ENCODE results near the gene PIGM.
"Not testable (repeated sequence)": the region's sequence is repeated elsewhere in the genome, so short reads cannot be mapped to it uniquely, and the experiment has no call there.

The PIGM gene

DNA sequence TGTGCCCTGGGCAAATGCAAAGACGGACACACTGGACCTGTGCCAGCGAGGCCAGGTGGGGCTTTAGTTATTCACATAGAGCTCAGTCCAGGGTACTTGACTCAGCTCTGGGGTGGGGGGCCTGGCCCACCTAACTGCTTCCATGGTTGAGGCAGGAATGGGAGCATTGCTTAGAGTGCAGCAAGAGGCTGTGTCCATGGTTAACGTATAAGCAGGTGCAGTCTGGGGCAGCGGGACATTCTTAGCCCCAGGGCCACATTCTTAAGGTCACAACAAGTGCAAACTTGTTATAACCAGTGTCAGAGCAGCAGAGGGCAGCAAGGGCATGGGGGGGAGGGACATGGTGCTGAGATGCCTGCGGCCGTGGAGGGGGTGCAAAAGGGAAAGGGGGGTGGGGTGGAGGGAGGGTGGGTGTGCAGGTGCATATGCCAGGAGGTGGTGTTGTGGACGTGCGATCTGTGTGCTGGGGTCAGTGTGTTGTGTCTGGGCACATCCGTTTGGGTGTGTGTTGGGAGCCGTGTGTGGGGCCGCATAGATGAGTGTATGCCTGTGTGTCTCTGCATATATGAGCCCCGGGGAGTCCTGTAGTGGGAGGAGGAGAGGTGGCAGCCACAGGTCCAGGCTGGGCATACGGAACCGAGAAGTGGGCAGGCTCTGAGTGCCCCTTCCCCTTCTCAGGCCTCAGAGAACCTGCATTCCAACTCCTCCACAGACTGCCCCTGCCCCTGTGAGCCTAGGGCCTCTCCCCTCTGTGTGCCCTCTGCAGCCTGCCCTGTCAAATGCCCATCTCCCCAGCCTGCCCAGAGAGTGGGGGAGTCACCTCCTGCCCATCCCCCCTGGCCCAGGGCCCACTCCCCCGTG, 29.8 kb upstream of the PIGM start:
- DNase-seq (ENCODE audit: low read depth in 2 of 2) = no peak

GRCh38 chr1:160058087-160058486, 26.3 kb upstream of the PIGM start:
- DNase-seq (ENCODE audit: low read depth in 2 of 2) = no peak

DNA sequence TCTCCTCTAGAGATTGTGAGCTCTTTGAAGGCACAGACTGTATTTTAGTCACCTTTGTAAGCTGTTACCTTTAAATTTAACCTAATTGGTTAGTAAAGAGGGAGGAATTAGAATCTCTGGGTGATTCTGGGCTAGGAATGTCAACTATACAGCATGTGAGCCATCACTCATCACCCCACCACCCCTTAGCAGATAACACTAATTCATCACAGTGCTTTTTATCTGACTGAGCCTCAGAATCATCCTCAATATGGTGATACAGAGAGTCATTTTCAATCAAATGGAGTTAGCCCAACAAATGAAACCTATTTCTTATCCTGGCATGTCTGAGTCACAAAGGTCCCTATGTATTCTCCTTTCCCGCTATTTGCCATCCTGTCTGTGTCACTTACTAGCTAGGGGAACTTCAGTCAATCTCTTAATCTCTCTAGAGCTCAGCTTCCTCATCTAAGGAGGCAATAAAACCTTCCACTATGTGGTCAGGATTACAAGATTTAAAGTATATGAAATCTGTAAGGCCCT, 24.9 kb upstream of the PIGM start:
- DNase-seq (ENCODE audit: low read depth in 2 of 2) = no peak

DNA sequence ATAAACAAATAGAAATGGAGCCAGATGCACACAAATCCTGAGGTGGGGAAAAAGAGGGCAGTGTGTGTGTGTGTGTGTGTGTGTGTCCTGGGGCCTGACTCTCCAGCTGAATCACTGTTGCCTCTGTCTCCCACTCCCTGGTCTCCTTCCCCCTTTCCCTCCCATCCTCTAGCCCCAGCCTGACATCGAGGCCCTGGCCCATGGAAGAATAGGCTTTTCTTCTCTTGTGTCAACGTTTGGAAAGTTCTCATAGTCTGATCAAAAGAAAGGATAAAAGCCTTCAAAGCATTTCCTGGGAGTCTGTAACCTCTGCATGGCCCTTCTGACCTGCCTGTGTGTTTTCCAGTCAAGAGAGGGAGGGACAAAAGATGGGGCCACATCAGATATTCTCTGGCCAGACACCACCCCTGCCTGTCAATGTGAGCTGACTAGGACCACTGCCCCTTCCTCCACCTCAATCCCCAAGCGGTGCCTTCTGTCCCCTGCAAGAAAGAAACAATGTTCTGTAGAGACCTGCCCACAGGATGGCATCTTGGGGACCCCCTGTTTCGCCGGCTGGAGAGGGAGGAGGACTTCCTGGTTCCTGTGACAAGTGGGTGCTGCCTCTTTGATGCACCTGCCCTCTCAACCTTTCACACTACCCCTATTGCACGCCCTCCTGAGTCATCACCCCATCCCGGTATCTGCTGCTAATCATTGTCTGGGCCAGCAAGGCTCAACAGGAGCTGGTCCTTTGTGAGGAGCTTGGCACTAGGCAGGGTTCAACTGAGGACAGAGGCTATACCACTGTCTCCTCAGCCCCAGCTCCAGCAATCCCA, 22.0 kb upstream of the PIGM start:
- DNase-seq (ENCODE audit: low read depth in 2 of 2) = no peak

- DNase-seq (ENCODE audit: low read depth in 2 of 2) = no peak
Measured at GRCh38 chr1:160052936-160053335, 21.1 kb upstream of the PIGM start.

GRCh38 chr1:160050619-160051018, 18.8 kb upstream of the PIGM start:
- no peak for DNase-seq (ENCODE audit: low read depth in 2 of 2)

- not testable (repeated sequence) for DNase-seq (ENCODE audit: low read depth in 2 of 2)
Measured at GRCh38 chr1:160050182-160050581, 18.4 kb upstream of the PIGM start.

DNA sequence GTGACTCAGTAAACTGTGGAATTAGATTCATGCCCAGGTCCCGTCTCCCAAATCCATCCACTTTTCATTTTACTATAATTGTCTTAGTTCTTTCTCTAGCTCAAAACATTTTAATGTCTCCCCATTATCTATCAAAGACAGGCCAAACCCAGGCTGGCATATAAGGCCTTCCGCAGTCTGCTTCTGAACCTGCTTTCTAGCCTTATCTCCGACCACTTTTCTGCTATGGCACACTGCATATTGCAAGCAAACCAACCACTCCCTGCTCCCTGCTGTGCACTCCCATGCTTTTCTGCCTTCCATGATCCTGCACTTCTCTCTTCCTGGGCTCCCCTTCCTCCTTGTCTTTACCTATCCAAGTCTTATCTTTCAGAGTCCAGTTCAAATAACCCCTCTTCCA, 17.3 kb upstream of the PIGM start:
- DNase-seq (ENCODE audit: low read depth in 2 of 2) = no peak

GRCh38 chr1:160048335-160048734, 16.5 kb upstream of the PIGM start:
- no peak for DNase-seq (ENCODE audit: low read depth in 2 of 2)

DNA sequence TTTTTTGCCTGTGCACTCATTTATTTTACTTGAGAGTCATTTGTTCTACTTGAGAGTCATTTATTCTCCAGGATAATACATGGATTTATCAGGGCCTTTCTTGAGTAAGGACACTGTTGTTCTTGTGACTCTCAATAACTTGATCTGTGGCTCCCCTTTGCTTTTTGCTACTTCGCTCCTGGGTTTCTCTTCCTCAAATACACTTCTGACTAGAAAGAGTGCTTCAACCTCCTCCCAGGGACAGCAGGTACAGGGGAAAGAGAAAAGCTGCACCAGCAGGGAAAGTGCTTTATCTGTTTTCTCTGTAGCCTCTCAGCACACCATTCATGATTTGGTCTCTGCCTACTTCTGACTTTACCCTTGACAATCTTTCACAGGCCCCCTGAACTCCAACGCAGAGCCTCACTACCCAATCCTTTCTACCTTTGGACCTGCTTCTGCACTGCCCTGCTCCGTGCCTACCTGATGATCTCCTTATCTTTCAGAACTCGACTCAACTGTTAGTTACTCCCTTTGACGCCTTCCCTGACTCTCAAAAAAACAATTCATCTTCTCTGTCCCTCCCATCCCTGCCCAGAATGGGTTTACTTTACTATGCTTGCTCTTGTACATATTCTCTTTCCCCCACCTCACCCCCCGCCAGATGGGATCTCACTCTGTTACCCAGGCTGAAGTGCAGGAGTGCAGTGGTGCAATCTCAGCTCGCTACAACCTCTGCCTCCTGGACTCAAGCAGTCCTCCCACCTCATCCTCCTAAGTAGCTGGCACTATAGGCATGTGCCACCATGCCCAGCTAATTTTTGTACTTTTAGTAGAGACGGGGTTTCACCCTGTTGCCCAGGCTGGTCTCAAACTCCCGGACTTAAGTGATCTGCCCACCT, 15.6 kb upstream of the PIGM start:
- no peak for DNase-seq (ENCODE audit: low read depth in 2 of 2)

DNA sequence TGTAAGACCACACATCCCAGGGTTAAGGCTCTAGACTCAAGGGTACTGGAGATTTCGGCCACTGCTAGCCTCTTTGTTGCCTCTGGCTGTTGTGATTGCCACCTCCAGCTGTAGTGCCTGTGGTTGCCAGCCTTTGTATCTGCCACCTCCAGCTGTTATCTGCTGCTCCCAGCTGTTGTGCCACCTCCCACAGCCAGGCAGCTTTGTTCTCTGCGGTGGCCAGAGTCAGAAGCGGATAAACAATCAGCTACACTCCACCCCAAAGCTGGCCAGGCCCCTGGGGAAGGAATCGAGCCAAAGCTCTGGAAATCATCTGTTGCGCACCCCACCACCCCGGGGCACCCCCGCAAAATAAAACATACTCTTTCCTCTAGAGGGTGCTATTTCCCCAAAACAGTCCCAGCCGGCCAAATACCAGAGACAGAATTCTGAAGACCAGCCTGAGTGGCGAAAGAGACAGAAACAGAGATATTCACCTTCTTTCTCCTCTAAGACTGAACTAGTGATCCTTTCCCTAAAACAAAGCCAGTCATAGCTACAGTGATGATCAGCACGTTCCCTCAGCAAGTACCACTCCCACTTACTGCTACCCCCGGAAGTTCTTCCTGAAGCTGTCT, 14.8 kb upstream of the PIGM start:
- no peak for DNase-seq (ENCODE audit: low read depth in 2 of 2)

DNA sequence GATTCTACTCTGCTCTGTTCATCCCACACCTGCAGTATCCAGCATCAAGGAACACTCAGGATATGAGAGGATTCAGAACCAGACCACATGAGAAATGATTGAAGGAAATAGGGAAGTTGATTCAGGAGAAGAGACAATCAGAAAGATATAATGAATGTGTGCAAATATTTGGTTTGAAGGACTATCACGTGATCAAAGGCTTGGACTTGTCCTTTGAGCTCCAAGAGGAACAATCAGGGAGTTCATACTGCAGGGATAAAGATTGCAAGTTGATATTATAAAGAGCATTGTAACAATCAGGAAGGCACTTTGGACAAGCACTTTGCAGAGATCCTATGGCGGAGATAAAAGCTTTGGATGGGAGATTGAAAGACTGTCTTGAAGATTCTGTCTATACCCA, 13.9 kb upstream of the PIGM start:
- no peak for DNase-seq (ENCODE audit: low read depth in 2 of 2)

- no peak for DNase-seq (ENCODE audit: low read depth in 2 of 2)
Measured at GRCh38 chr1:160043543-160043942, 11.8 kb upstream of the PIGM start.

DNA sequence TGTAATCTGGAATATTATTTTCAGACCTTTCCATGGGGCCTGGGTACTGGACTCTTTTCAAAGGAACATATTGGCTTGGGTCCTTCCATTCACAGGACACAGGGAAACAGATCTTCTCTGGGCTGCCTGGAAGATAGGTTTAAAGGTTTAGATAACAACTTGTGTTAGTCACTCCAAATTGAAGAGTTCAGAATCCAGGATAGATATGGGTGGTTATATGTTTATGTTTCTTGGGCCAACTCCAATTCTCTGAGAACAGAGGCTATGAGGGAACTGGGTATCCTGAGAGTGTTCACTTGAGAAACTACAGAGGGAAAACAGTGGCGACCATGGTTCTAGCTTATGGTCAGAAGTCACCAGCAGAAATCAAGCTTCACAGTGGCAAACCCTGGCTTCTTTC, 8.7 kb upstream of the PIGM start:
- no peak for DNase-seq (ENCODE audit: low read depth in 2 of 2)

- DNase-seq (ENCODE audit: low read depth in 2 of 2) = no peak
Measured at GRCh38 chr1:160032165-160032820, 503 bp upstream of the PIGM start.

GRCh38 chr1:160030657-160031364, 979 bp downstream of the PIGM start:
- no peak for DNase-seq (ENCODE audit: low read depth in 2 of 2)

DNA sequence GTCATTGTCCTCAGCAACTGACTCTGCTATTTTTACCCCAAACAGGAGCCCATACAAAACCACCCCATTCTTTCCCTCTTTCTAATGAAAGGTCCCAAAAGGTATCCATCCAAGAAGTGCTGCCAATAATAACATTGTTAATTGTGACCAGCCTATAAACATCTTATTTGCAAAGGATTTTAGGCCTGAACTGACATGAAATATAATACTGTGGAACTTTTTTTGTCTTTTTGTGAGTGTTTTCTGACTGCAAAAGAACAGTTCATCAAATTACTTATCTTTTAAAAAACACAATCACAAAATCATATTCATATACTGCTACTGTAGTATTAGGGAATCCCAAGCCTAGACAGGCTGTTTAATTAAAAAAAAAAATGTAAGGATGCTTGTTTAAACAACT, 3.4 kb downstream of the PIGM start:
- no peak for DNase-seq (ENCODE audit: low read depth in 2 of 2)

GRCh38 chr1:160025314-160025713, 6.5 kb downstream of the PIGM start:
- no peak for DNase-seq (ENCODE audit: low read depth in 2 of 2)

DNA sequence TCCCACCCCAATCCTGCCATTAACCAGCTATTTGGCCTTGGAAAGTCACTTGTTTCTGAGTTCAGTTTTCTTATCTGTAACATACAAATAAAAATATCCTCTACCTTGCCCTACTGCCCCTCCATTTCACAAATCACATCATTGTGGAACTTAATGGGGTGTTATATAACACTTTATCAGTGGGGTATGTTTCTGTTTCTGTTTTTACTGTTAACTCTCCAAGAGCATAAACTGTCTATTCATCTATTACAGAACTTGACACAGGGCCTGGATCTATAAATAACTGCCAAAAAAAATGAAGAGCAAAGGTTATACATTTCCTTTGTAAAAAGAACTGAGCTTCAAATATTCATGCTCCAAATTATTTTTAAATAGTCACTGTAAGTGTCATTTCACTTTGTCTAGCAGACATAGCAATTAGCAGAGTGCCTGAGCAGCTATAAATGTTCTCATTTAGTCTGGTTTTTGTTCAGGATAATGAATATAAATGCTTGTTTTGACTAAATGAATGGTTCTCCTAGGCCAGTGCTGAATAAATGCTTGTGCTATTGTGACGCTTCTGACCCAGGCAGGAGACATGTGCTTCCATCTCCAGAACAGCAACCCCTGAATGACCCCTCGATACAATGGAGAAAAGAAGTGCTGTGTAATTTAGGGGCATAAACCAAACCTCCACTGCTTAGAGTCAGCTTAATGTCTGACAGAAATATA, 7.4 kb downstream of the PIGM start:
- DNase-seq (ENCODE audit: low read depth in 2 of 2) = no peak
